Coronary artery (tissue), 2 donors: ENCODE measurements around the gene KRT82.

Experiments
- DNase-seq: peaks from one replicate; pipeline ENCODE4 v3.0.0-alpha.2; 2017; ENCODE audit warnings: low spot score
- H3K27ac ChIP-seq, 2 donors: fragments of 200-600 bp; sonication (generic); one replicate each; pipeline ENCODE4 v1.5.1; 2016 to 2019
- H3K4me3 ChIP-seq: fragments of 200-600 bp; sonication (generic); 2 replicates; pipeline ENCODE4 v1.5.1; 2016; ENCODE audit warnings: mild to moderate bottlenecking, moderate library complexity
- CTCF ChIP-seq: fragments of 200-600 bp; sonication (generic); IDR thresholded peaks from one replicate; pipeline ENCODE4 v1.5.1; 2019; ENCODE audit warnings: antibody characterized with exemption

The KRT82 gene

GRCh38 chr12:52391618-52392002 is 14.5 kb downstream of the KRT82 start:
- no peak for TF ChIP-seq CTCF
- Histone ChIP-seq H3K27ac (no peak overlapping the region), H3K4me3 (no peak overlapping the region)
- no peak for DNase-seq

DNA sequence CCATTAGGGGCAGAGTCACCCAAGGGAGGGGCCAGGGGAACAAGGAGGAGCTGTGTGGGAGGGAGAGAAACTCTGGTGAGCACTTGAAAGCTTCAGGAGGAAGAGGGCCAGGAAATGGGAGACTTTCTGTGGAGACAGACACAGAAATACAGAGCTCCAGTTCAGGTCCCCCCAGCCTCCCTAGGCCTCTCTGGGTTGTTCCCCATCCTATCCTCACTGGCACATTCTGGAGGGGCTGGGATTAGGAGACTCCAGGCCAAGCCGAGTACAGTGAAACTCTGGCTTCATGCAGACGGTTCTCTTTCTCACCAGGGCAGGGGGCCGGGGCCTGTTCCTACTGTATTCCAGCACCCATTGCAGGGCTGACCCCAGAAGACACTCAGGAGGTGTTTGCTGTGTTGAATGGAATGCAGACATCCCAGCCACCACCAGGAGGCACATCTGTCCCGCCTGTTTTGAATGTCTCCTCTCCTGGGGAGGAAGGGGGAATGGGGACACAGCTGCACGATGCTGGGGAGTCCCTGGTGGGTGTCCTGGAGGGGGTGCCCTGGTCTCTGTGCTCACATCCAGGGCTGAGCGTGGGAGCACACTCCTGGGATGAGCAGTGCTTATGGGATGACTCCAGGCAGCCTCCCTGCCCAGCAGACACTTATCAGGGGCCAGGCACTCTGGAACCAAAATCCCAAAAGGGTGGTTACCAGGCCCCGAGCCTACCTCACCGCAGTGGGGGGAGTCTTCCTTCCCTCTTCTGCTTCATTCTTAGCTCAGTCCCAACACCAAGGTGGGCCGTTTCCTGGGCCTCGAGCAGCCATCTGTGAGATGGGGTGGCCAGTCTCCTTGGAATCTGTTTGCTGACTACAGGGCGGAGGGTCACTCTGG is 15.2 kb downstream of the KRT82 start:
- no peak overlapping the region for H3K4me3 ChIP-seq
- DNase-seq, result no peak
- H3K27ac ChIP-seq, result no peak overlapping the region
- peak; percentile 9 for TF ChIP-seq CTCF

- Histone ChIP-seq H3K4me3 (no peak overlapping the region), H3K27ac (no peak overlapping the region)
- DNase-seq, result no peak
- no peak for TF ChIP-seq CTCF
Measured at GRCh38 chr12:52389313-52390207, 16.6 kb downstream of the KRT82 start.

DNA sequence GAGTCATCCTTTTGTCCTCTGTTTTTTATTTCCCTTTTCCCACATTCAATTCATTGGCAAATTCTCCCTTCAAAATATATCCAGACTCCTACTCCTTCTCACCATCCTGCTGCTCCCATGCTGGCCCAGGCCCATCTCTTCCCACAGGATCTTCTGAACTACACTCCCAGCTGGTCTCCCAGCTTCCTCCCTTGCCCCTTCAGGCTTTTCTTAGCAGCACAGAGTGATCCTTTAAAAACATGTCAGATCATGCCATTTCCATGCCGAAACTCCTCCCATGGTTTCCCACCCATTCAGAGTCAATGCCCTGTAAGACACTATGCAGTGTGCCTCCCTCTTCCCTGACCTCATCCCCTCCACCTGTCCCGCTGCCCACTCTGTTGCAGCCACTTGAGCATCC is 18.3 kb downstream of the KRT82 start:
- TF ChIP-seq CTCF, result no peak
- H3K4me3 ChIP-seq, result no peak overlapping the region
- no peak for DNase-seq
- no peak overlapping the region for H3K27ac ChIP-seq

DNA sequence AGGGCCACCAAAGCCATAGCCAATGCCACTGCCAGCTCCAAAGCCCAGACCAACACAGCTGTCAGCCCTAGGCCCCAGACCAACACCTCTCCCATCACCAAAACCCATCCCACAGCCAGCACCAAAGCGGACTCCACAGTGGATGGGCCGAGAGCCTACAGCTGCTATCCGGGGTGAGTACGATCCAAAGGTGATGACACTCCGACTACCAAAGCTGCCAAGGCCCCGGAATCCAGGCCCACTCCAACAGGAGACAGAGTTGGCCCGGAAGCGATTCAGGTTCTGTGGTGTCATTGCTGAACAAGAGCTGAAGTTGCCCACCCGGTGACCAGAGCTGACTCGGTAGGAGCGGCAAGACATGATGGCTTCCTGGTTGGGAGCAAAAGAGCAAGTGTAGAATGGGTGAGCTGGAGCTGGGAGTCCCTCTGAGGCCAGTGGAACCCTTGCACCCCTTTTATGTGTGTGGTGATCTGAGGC is 20.9 kb downstream of the KRT82 start, which contains the start of gene KRT84:
TSS of gene KRT84 (minus strand) at position 427 of the 477 bp plus-strand sequence. CDS start at position 360, 67 bp downstream.
- Histone ChIP-seq H3K4me3 (no peak within 1 kb of the TSS), H3K27ac (no peak within 1 kb of the TSS)
- no peak for DNase-seq
- TF ChIP-seq CTCF, result no peak

DNA sequence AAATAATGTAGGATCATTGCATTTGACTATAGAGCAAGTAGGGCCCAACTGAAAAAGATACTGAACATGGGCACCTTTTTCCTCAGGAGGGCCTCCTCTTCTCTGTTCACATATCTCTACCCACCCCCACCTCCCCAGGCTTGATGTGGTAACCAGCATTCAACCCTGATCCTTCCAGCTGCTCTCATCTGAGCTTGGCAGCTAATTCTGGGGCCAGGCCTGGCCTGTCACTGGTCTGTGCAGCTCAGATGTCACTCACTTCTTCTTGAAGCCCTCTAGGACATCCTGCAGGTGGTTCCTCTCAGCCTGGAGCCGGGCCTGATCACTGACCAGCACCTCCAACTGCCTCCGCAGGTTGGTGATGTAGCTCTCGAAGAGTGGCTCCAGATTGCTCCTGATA is 22.8 kb downstream of the KRT82 start:
- no peak overlapping the region for H3K27ac ChIP-seq
- TF ChIP-seq CTCF, result no peak
- no peak overlapping the region for H3K4me3 ChIP-seq
- DNase-seq, result no peak
